Measurements from ENCODE around the gene AGAP2.

DNA sequence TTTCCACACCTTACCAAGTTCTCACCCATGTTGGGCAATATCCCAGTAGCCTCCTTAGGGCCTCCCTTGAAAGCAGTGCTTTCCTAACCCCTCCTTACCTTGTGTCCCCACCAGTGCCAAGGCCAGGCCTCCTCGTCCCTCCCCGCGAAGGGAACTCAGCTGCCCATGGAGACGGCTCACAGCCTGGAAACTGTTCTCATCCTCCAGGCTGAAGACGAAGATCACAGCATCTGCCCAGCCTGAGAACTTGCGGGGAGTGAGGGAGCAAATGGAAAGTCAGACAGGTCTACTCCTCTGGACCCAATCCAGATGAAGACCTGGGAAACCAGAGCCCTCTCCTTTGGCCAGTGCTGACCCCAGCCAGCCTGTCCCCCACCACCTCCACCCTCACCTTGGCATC, 4.6 kb downstream of the AGAP2 start:
- TF ChIP-seq CTCF (IDR thresholded peaks at IDR 0.05) = no peak
- no peak for TF ChIP-seq POLR2A (IDR thresholded peaks at IDR 0.05)
